ENCODE data around the gene SHKBP1.

The SHKBP1 gene

GRCh38 chr19:40614622-40615411 lies 38.1 kb downstream of the SHKBP1 start:
- Histone ChIP-seq H3K4me1 (ENCODE audit: control insufficient read depth in 2 of 2, insufficient read depth in 2 of 2, low read length in 2 of 2) (peaks cover 14 to 31% of the 10 kb centered on the region in 2 donors), H3K27me3 (ENCODE audit: control insufficient read depth in 2 of 2, insufficient read depth in 2 of 2, low read length in 2 of 2) (no peaks in the 10 kb centered on the region), H3K36me3 (ENCODE audit: control insufficient read depth in 2 of 2, insufficient read depth in 2 of 2, low read length in 2 of 2) (peaks cover 10 to 15% of the 10 kb centered on the region in 2 donors), H3K9me3 (ENCODE audit: control insufficient read depth in 2 of 2, low read length in 2 of 2) (no peaks in the 10 kb centered on the region), H3K9ac (ENCODE audit: low read depth in 1 of 2, low read length in 2 of 2) (peak overlapping the region; percentile 91 to 92), H3K4me3 (ENCODE audit: low read length in 2 of 2) (peak overlapping the region; percentile 77 to 85), H3K27ac (ENCODE audit: low read depth in 2 of 2, low read length in 2 of 2) (peak overlapping the region; percentile 94 to 97)

GRCh38 chr19:40616178-40616577 lies 39.5 kb downstream of the SHKBP1 start:
- H3K27ac ChIP-seq (ENCODE audit: low read depth in 2 of 2, low read length in 2 of 2): no peak overlapping the region
- no peak overlapping the region for H3K4me3 ChIP-seq (ENCODE audit: low read length in 2 of 2)
- no peak overlapping the region for H3K9ac ChIP-seq (ENCODE audit: low read depth in 1 of 2, low read length in 2 of 2)
- H3K9me3 ChIP-seq (ENCODE audit: control insufficient read depth in 2 of 2, low read length in 2 of 2): no peaks in the 10 kb centered on the region
- no peaks in the 10 kb centered on the region for H3K27me3 ChIP-seq (ENCODE audit: control insufficient read depth in 2 of 2, insufficient read depth in 2 of 2, low read length in 2 of 2)
- H3K4me1 ChIP-seq (ENCODE audit: control insufficient read depth in 2 of 2, insufficient read depth in 2 of 2, low read length in 2 of 2): peaks cover 2 to 19% of the 10 kb centered on the region in 2 donors
- peaks cover 13 to 21% of the 10 kb centered on the region in 2 donors for H3K36me3 ChIP-seq (ENCODE audit: control insufficient read depth in 2 of 2, insufficient read depth in 2 of 2, low read length in 2 of 2)

- Histone ChIP-seq H3K27ac (ENCODE audit: low read depth in 2 of 2, low read length in 2 of 2) (no peak overlapping the region), H3K9me3 (ENCODE audit: control insufficient read depth in 2 of 2, low read length in 2 of 2) (no peaks in the 10 kb centered on the region), H3K27me3 (ENCODE audit: control insufficient read depth in 2 of 2, insufficient read depth in 2 of 2, low read length in 2 of 2) (no peaks in the 10 kb centered on the region), H3K4me1 (ENCODE audit: control insufficient read depth in 2 of 2, insufficient read depth in 2 of 2, low read length in 2 of 2) (peaks cover 0 to 13% of the 10 kb centered on the region in 2 donors), H3K9ac (ENCODE audit: low read depth in 1 of 2, low read length in 2 of 2) (no peak overlapping the region), H3K36me3 (ENCODE audit: control insufficient read depth in 2 of 2, insufficient read depth in 2 of 2, low read length in 2 of 2) (peaks cover 19 to 27% of the 10 kb centered on the region in 2 donors), H3K4me3 (ENCODE audit: low read length in 2 of 2) (no peak overlapping the region)
Observed at GRCh38 chr19:40616941-40617340, 40.3 kb downstream of the SHKBP1 start.

GRCh38 chr19:40617961-40618360 lies 41.3 kb downstream of the SHKBP1 start:
- H3K4me3 ChIP-seq (ENCODE audit: low read length in 2 of 2): no peak overlapping the region
- H3K9ac ChIP-seq (ENCODE audit: low read depth in 1 of 2, low read length in 2 of 2): no peak overlapping the region
- H3K27ac ChIP-seq (ENCODE audit: low read depth in 2 of 2, low read length in 2 of 2): no peak overlapping the region
- H3K36me3 ChIP-seq (ENCODE audit: control insufficient read depth in 2 of 2, insufficient read depth in 2 of 2, low read length in 2 of 2): peaks cover 27 to 32% of the 10 kb centered on the region in 2 donors
- H3K9me3 ChIP-seq (ENCODE audit: control insufficient read depth in 2 of 2, low read length in 2 of 2): no peaks in the 10 kb centered on the region
- peaks cover 0 to 13% of the 10 kb centered on the region in 2 donors for H3K4me1 ChIP-seq (ENCODE audit: control insufficient read depth in 2 of 2, insufficient read depth in 2 of 2, low read length in 2 of 2)
- no peaks in the 10 kb centered on the region for H3K27me3 ChIP-seq (ENCODE audit: control insufficient read depth in 2 of 2, insufficient read depth in 2 of 2, low read length in 2 of 2)

GRCh38 chr19:40619333-40620160 lies 42.9 kb downstream of the SHKBP1 start:
- H3K9ac ChIP-seq (ENCODE audit: low read depth in 1 of 2, low read length in 2 of 2): no peak overlapping the region
- H3K9me3 ChIP-seq (ENCODE audit: control insufficient read depth in 2 of 2, low read length in 2 of 2): no peaks in the 10 kb centered on the region
- H3K27me3 ChIP-seq (ENCODE audit: control insufficient read depth in 2 of 2, insufficient read depth in 2 of 2, low read length in 2 of 2): no peaks in the 10 kb centered on the region
- no peak overlapping the region for H3K27ac ChIP-seq (ENCODE audit: low read depth in 2 of 2, low read length in 2 of 2)
- H3K4me3 ChIP-seq (ENCODE audit: low read length in 2 of 2): no peak overlapping the region
- peaks cover 27 to 37% of the 10 kb centered on the region in 2 donors for H3K36me3 ChIP-seq (ENCODE audit: control insufficient read depth in 2 of 2, insufficient read depth in 2 of 2, low read length in 2 of 2)
- peaks cover 0 to 8% of the 10 kb centered on the region in 2 donors for H3K4me1 ChIP-seq (ENCODE audit: control insufficient read depth in 2 of 2, insufficient read depth in 2 of 2, low read length in 2 of 2)

- no peaks in the 10 kb centered on the region for H3K9me3 ChIP-seq (ENCODE audit: control insufficient read depth in 2 of 2, low read length in 2 of 2)
- peaks cover 0 to 7% of the 10 kb centered on the region in 2 donors for H3K4me1 ChIP-seq (ENCODE audit: control insufficient read depth in 2 of 2, insufficient read depth in 2 of 2, low read length in 2 of 2)
- H3K36me3 ChIP-seq (ENCODE audit: control insufficient read depth in 2 of 2, insufficient read depth in 2 of 2, low read length in 2 of 2): peaks cover 27 to 37% of the 10 kb centered on the region in 2 donors
- no peaks in the 10 kb centered on the region for H3K27me3 ChIP-seq (ENCODE audit: control insufficient read depth in 2 of 2, insufficient read depth in 2 of 2, low read length in 2 of 2)
- no peak overlapping the region for H3K9ac ChIP-seq (ENCODE audit: low read depth in 1 of 2, low read length in 2 of 2)
- H3K27ac ChIP-seq (ENCODE audit: low read depth in 2 of 2, low read length in 2 of 2): no peak overlapping the region
- no peak overlapping the region for H3K4me3 ChIP-seq (ENCODE audit: low read length in 2 of 2)
Observed at GRCh38 chr19:40620161-40620485, 43.5 kb downstream of the SHKBP1 start.

GRCh38 chr19:40621283-40621682 lies 44.6 kb downstream of the SHKBP1 start:
- Histone ChIP-seq H3K36me3 (ENCODE audit: control insufficient read depth in 2 of 2, insufficient read depth in 2 of 2, low read length in 2 of 2) (peaks cover 33 to 48% of the 10 kb centered on the region in 2 donors), H3K9ac (ENCODE audit: low read depth in 1 of 2, low read length in 2 of 2) (no peak overlapping the region), H3K27ac (ENCODE audit: low read depth in 2 of 2, low read length in 2 of 2) (no peak overlapping the region), H3K27me3 (ENCODE audit: control insufficient read depth in 2 of 2, insufficient read depth in 2 of 2, low read length in 2 of 2) (no peaks in the 10 kb centered on the region), H3K9me3 (ENCODE audit: control insufficient read depth in 2 of 2, low read length in 2 of 2) (no peaks in the 10 kb centered on the region), H3K4me1 (ENCODE audit: control insufficient read depth in 2 of 2, insufficient read depth in 2 of 2, low read length in 2 of 2) (no peaks in the 10 kb centered on the region), H3K4me3 (ENCODE audit: low read length in 2 of 2) (no peak overlapping the region)

- Histone ChIP-seq H3K4me3 (ENCODE audit: low read length in 2 of 2) (no peak overlapping the region), H3K9me3 (ENCODE audit: control insufficient read depth in 2 of 2, low read length in 2 of 2) (no peaks in the 10 kb centered on the region), H3K36me3 (ENCODE audit: control insufficient read depth in 2 of 2, insufficient read depth in 2 of 2, low read length in 2 of 2) (peaks cover 33 to 51% of the 10 kb centered on the region in 2 donors), H3K4me1 (ENCODE audit: control insufficient read depth in 2 of 2, insufficient read depth in 2 of 2, low read length in 2 of 2) (no peaks in the 10 kb centered on the region), H3K27me3 (ENCODE audit: control insufficient read depth in 2 of 2, insufficient read depth in 2 of 2, low read length in 2 of 2) (no peaks in the 10 kb centered on the region), H3K9ac (ENCODE audit: low read depth in 1 of 2, low read length in 2 of 2) (no peak overlapping the region), H3K27ac (ENCODE audit: low read depth in 2 of 2, low read length in 2 of 2) (no peak overlapping the region)
Observed at GRCh38 chr19:40621966-40622772, 45.5 kb downstream of the SHKBP1 start.

- Histone ChIP-seq H3K9ac (ENCODE audit: low read depth in 1 of 2, low read length in 2 of 2) (no peak overlapping the region), H3K9me3 (ENCODE audit: control insufficient read depth in 2 of 2, low read length in 2 of 2) (no peaks in the 10 kb centered on the region), H3K27ac (ENCODE audit: low read depth in 2 of 2, low read length in 2 of 2) (no peak overlapping the region), H3K4me1 (ENCODE audit: control insufficient read depth in 2 of 2, insufficient read depth in 2 of 2, low read length in 2 of 2) (no peaks in the 10 kb centered on the region), H3K4me3 (ENCODE audit: low read length in 2 of 2) (no peak overlapping the region), H3K27me3 (ENCODE audit: control insufficient read depth in 2 of 2, insufficient read depth in 2 of 2, low read length in 2 of 2) (no peaks in the 10 kb centered on the region), H3K36me3 (ENCODE audit: control insufficient read depth in 2 of 2, insufficient read depth in 2 of 2, low read length in 2 of 2) (peaks cover 33 to 51% of the 10 kb centered on the region in 2 donors)
Observed at GRCh38 chr19:40622773-40623075, 46.1 kb downstream of the SHKBP1 start.
